GM11168 (cell line): ENCODE data around the gene BLVRA.
"Not testable (repeated sequence)": the region's sequence is repeated elsewhere in the genome, so short reads cannot be mapped to it uniquely, and the experiment has no call there.

Experiments
- in situ Hi-C: fragments of 300-500 bp; cut with MboI; formaldehyde crosslinking; loops from one replicate; pipeline ENCODE4 v1.12.0; 2022; ENCODE audit warnings: low sequenced_read_pairs; ENCODE audit not compliant: unreplicated experiment

BLVRA gene

DNA sequence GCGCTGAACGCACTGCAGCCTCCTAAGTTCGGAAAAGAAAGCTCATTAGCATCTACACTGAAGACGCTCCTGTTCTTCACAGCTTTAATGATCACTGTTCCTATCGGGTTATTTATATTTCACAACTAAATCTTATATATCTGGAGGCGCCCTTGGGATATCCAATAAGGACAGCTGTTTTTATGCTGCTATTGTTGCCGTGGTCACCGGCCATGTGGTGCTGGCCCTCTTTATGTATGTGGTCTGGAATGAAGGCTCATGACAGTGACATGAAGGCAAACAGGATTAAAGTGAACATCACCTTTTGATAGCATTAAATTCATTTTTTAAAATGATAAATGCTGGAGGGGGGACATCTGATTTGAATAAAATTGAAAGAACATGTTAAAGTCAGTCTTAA is 8.8 kb downstream of the BLVRA start:
- in situ Hi-C loops = no loop called here

GRCh38 chr7:43768201-43768886 is 9.9 kb downstream of the BLVRA start:
- in situ Hi-C loops = no loop called here

- in situ Hi-C loops = no loop called here
These were observed 10.4 kb downstream of the BLVRA start for GRCh38 chr7:43768887-43769272.

DNA sequence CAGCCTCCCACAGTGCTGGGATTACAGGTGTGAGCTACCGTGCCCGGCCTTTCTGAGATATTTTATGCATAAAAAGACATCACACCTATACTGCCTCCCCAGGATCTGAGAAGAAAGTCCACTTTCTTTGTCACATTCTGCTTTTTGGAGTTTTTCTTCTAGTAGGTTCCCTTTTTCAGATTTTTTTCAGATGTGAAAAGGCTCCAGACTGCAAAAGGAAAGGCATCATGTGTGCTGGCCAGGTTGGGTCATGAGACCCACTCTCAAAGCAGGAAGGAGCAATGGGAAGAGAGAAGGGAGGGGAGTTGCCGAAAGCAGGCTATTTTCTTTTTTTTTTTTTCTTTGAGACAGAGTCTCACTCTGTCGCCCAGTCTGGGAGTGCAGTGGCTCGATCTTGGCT is 10.8 kb downstream of the BLVRA start:
- in situ Hi-C loops = no loop called here

DNA sequence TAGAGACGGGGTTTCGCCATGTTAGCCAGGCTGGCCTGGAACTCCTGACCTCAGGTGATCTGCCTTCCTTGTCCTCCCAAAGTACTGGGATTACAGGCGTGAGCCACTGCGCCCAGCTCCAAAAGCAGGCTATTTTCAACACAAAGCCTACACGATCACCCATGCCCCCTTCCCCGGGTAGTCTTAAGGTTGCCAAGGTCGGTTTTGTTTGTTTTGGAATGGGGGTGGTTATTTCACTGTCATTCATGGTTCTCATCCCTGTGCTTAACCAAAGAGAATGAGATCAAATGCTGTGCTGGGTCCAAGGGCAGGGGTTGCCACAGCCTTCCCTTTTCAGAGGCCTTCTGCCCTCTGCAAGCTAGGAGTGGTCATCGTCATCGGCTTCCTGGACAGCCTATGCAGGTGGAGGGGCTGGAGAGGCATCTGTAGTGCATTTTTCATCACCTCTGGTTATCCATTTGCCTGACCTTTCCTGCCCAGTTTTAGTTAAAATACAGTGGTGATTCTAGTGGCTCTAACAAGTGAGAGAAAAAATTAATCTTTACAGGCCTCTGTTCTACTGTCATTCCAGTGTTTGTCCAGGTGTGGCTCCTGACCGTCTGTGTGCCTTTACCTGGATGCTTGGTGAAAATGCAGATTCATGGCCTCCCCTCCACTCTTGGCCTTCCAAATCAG is 11.4 kb downstream of the BLVRA start:
- in situ Hi-C loops = no loop called here

- in situ Hi-C loops = no loop called here
These were observed 12.6 kb downstream of the BLVRA start for GRCh38 chr7:43771128-43771527.

DNA sequence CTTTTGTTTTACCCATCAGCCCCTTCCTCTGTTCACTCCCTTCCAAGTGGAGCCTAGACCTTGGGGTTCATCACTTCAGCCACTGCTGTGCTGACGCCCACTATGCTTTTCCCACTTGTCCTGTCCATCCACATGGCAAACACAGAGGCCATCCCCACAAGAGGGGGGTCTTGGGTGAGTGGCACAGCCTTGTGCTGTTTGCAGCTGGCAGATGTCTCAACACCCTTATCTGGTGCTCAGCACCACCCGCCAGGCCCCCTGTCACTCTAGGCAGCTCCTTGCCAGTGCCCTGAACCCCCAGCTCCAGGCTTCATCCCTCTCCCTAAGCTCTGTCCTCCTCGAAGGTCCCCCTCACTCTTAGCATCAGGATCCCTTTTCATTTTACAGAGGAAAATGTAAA is 13.1 kb downstream of the BLVRA start:
- in situ Hi-C loops = no loop called here

DNA sequence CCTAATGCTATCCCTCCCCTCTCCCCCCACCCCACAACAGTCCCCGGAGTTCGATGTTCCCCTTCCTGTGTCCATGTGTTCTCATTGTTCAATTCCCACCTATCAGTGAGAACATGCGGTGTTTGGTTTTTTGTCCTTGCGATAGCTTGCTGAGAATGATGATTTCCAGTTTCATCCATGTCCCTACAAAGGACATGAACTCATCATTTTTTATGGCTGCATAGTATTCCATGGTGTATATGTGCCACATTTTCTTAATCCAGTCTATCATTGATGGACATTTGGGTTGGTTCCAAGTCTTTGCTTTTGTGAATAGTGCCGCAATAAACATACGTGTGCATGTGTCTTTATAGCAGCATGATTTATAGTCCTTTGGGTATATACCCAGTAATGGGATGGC is 14.8 kb downstream of the BLVRA start:
- in situ Hi-C loops = not testable (repeated sequence)

DNA sequence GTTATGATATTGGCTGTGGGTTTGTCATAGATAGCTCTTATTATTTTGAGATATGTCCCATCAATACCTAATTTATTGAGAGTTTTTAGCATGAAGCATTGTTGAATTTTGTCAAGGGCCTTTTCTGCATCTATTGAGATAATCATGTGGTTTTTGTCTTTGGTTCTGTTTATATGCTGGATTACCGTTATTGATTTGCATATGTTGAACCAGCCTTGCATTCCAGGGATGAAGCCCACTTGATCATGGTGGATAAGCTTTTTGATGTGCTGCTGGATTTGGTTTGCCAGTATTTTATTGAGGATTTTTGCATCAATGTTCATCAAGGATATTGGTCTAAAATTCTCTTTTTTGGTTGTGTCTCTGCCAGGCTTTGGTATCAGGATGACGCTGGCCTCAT is 16.8 kb downstream of the BLVRA start:
- in situ Hi-C loops = not testable (repeated sequence)

DNA sequence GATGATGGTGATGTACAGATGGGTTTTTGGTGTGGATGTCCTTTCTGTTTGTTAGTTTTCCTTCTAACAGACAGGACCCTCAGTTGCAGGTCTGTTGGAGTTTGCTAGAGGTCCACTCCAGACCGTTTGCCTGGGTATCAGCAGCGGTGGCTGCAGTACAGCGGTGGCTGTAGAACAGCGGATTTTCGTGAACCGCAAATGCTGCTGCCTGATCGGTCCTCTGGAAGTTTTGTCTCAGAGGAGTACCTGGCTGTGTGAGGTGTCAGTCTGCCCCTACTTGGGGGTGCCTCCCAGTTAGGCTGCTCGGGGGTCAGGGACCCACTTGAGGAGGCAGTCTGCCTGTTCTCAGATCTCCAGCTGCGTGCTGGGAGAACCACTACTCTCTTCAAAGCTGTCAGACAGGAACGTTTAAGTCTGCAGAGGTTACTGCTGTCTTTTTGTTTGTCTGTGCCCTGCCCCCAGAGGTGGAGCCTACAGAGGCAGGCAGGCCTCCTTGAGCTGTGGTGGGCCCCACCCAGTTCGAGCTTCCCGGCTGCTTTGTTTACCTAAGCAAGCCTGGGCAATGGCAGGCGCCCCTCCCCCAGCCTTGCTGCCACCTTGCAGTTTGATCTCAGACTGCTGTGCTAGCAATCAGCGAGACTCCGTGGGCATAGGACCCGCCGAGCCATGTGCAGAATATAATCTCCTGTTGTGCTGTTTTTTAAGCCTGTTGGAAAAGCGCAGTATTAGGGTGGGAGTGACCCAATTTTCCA is 20.0 kb downstream of the BLVRA start:
- in situ Hi-C loops = not testable (repeated sequence)

DNA sequence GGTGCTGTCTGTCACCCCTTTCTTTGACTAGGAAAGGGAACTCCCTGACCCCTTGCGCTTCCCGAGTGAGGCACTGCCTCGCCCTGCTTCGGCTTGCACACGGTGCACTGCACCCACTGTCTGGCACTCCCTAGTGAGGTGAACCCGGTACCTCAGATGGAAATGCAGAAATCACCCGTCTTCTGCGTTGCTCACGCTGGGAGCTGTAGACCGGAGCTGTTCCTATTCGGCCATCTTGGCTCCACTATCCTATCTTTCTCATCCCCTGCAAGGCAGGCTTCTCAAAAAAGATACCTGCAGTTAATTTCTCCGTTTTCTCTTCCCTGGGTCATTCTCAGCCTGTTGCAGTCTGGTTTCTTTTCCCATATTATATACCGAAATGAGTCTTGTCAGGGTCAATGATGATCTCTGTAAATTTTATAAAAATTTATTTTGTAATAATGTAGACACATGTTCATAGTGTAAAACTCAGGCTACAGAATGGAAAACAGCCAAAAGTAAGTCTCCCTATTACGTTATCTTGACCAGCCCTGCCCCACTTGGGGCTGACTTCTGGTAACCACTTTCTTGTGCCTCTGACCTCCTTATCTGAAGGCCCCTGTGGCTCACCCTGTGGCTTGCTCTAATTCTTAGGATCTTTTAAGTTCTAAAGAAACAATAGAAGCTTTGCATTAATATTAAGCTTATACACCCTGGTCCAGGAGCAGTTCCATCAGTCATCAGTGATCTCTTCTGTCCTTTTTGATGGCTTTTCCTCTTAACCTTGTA is 20.7 kb downstream of the BLVRA start:
- in situ Hi-C loops = no loop called here

- in situ Hi-C loops = no loop called here
These were observed 23.5 kb downstream of the BLVRA start for GRCh38 chr7:43781726-43782607.

GRCh38 chr7:43782768-43783555 is 24.5 kb downstream of the BLVRA start:
- in situ Hi-C loops = no loop called here

- in situ Hi-C loops = no loop called here
These were observed 25.6 kb downstream of the BLVRA start for GRCh38 chr7:43784030-43784584.

DNA sequence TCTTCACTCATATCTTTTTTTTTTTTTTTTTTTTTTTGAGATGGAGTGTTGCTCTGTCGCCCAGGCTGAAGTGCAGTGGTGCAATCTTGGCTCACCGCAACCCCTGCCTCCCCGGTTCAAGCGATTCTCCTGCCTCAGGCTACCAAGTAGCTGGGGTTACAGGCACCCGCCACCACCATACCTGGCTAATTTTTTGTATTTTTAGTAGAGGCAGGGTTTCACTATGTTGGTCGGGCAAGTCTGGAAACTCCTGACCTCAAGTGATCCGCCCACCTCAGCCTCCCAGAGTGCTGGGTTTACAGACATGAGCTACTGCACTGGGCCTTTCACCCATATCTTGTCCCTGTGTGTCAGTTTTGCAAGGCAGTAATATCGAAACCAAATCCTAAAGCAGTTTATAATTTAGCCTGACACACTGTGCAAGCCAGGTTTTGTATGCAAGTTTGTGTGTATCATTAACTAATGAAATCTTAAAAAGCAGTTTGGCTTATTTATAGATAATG is 26.2 kb downstream of the BLVRA start:
- in situ Hi-C loops = not testable (repeated sequence)

DNA sequence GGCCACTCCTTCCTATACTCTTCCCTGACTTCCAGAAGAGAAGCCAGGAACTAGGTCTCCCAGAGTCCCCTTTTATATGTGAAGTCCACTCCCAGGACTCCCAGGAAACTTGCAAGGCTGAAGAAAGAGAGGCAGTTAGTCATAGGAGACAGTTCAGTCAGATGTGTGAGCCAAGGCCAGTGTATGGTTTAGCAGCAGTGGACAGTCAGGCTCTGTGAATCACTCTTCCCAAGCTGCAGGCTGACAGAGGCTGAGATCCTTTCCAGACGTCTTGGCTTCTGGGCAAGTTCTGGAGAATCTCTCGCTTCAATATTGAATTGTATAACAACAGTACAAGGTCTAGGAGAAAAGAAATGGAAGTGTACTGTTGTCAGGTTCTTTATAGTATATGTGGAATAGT is 26.9 kb downstream of the BLVRA start:
- in situ Hi-C loops = no loop called here

DNA sequence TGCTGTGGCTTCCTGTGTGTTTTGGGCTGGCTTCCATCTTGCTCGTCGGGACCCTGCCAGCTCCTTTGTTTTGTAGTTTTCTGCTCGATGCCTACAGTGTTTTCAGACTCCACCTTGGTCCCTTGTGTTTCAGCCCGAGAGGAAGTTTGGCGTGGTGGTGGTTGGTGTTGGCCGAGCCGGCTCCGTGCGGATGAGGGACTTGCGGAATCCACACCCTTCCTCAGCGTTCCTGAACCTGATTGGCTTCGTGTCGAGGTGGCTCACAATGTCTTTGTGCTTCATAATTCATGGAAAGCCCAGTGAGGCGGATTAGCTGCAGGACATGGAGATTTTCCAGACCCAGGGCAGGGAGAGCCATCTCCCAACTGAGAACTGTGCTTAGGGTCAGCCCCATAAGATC is 29.3 kb downstream of the BLVRA start:
- in situ Hi-C loops = no loop called here

DNA sequence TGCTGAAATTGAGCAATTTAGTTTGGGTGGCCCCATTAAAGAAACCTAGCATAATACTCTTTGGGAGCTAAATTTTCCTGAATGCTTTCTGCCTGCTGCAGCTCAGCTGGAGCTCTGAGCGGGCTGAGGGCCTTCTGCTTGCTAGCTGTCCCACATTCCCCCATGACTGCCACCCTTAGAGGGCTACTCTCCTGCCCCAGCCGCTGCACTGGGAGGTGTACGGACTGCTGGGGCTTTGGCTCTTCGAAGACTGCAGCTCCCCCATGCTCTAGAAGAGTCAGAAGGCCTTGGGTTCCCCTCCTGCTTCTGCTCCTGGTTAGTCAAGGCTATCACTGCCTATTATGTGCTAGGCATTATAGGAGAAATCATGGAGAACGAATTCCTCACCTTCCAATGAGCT is 31.5 kb downstream of the BLVRA start:
- in situ Hi-C loops = no loop called here

DNA sequence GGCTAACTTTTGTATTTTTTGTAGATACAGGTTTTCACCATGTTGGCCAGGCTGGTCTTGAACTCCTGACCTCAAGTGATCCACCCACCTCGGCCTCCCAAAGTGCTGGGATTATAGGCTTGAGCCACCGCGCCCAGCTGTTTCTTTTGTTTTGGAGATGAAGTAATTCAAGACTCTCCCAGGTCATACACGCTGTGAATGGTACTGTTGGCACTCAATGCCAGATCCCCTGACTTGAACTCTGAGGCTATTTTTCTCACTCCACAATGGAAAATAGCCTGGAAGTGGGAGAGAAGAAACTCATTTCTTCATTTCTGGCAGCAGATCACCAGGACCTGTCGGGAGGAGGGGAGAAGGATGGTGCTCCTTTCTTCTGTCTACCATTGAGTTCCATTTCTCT is 32.4 kb downstream of the BLVRA start:
- in situ Hi-C loops = no loop called here
